Activated CD8-positive, alpha-beta memory T cell treated with anti-CD3 and anti-CD28 coated beads for 36 hours (primary cell): ENCODE measurements around the gene GRB2. TPM values are rescaled to one million over a fixed set of nuclear protein-coding genes. Genes with fewer than 3 reads are reported as not detected.

Source experiments
- total RNA-seq, 2 experiments: library from RNA; stranded (reverse); gene quantifications; one replicate each; pipeline ENCODE4 v1.2.3, GENCODE V29; 2021

GRB2 gene
- total RNA-seq, 2 experiments from 2014 or later: 181 to 182 TPM

Other genes starting within 250 kb of the GRB2 start
- 100 to 1,000 TPM; 634 to 647 TPM for gene SUMO2, start 222.7 kb downstream of the GRB2 start, total RNA-seq
- 100 to 1,000 TPM; 141 to 151 TPM for gene NUP85, start 200.0 kb downstream of the GRB2 start, total RNA-seq
- 10 to 100 TPM; 67.5 to 68.8 TPM for gene GGA3, start 144.1 kb downstream of the GRB2 start, total RNA-seq
- gene MRPS7, start 143.8 kb downstream of the GRB2 start, total RNA-seq: 100 to 1,000 TPM in 1 of 2 experiments, 10 to 100 TPM in 1; 98.9 to 102 TPM
- gene MIF4GD, start 134.4 kb downstream of the GRB2 start, total RNA-seq: 10 to 100 TPM; 42.4 to 43.9 TPM
- 100 to 1,000 TPM; 136 to 141 TPM for gene SLC25A19, start 116.2 kb downstream of the GRB2 start, total RNA-seq
- 10 to 100 TPM; 61.5 TPM for gene TMEM94, start 51.0 kb upstream of the GRB2 start, total RNA-seq
- gene CASKIN2, start 109.9 kb upstream of the GRB2 start, total RNA-seq: 1 to 10 TPM; 7.4 TPM
- gene TSEN54, start 110.8 kb upstream of the GRB2 start, total RNA-seq: 10 to 100 TPM; 55.3 to 55.5 TPM
- gene LLGL2, start 120.0 kb upstream of the GRB2 start, total RNA-seq: 10 to 100 TPM; 10.6 to 13.1 TPM
- 10 to 100 TPM; 15.0 to 17.2 TPM for gene MYO15B, start 182.1 kb upstream of the GRB2 start, total RNA-seq
- gene SMIM5, start 227.8 kb upstream of the GRB2 start, total RNA-seq: under 1 TPM in 1 of 2 experiments, not detected in 1; 0.25 TPM